PC-9 (cell line): ENCODE data around the gene C17orf100. TPM values are rescaled to one million over a fixed set of nuclear protein-coding genes. Genes with fewer than 3 reads are reported as not detected.

Experiments used
- BruUV-seq: library from RNA; stranded (reverse); fragments of 400-500 nt; replicated peaks from 2 replicates; lab custom pipeline; 2021; lab: Mats Ljungman, UMichigan
- CTCF ChIA-PET: fragments of 300-600 bp; sonication (Branson Sonifier 250); formaldehyde crosslinking; loops from one replicate; lab custom pipeline; 2022; ENCODE audit warnings: antibody characterized with exemption; lab: Charles Lee
- POLR2A ChIA-PET: fragments of 300-600 bp; sonication (Branson Sonifier 250); formaldehyde crosslinking; loops from one replicate; lab custom pipeline; 2022; ENCODE audit warnings: antibody characterized with exemption; ENCODE audit not compliant: unreplicated experiment; lab: Charles Lee
- DNase-seq, 2 experiments: peaks; one replicate each; pipeline versions ENCODE4 v3.0.0 to v3.0.0-alpha.2; 2015 to 2022; ENCODE audit warnings: mixed read lengths in 1 of 2
- H2AFZ ChIP-seq: fragments of 200-600 bp; sonication (generic); 2 replicates; pipeline ENCODE4 v1.8.1; 2017; ENCODE audit warnings: antibody characterized with exemption
- H3F3A ChIP-seq: fragments of 200-600 bp; sonication (generic); 2 replicates; pipeline ENCODE4 v1.8.1; 2017; ENCODE audit warnings: antibody characterized with exemption, mild to moderate bottlenecking, low read depth; ENCODE audit not compliant: insufficient read depth
- H3K27ac ChIP-seq: fragments of 200-600 bp; sonication (generic); 2 replicates; pipeline ENCODE4 v1.6.1; 2016; ENCODE audit warnings: mixed run types
- H3K27me3 ChIP-seq: fragments of 200-600 bp; sonication (generic); 2 replicates; pipeline ENCODE4 v1.6.1; 2016; ENCODE audit warnings: low read depth, mixed run types; ENCODE audit not compliant: insufficient read depth
- H3K36me3 ChIP-seq: fragments of 200-600 bp; sonication (generic); 2 replicates; pipeline ENCODE4 v1.6.1; 2016; ENCODE audit warnings: low read depth, mixed run types
- H3K4me1 ChIP-seq: fragments of 200-600 bp; sonication (generic); replicated peaks from 2 replicates; pipeline ENCODE4 v1.6.1; 2016; ENCODE audit warnings: mixed run types; ENCODE audit not compliant: insufficient read depth
- H3K4me2 ChIP-seq: fragments of 200-600 bp; sonication (generic); 2 replicates; pipeline ENCODE4 v1.6.1; 2017; ENCODE audit warnings: mixed run types
- H3K4me3 ChIP-seq: fragments of 200-600 bp; sonication (generic); 2 replicates; pipeline ENCODE4 v1.6.1; 2016; ENCODE audit warnings: mixed run types
- H3K79me2 ChIP-seq: fragments of 200-600 bp; sonication (generic); 2 replicates; pipeline ENCODE4 v1.6.1; 2017; ENCODE audit warnings: low read depth, mixed run types
- H3K9me2 ChIP-seq: fragments of 200-600 bp; sonication (generic); 2 replicates; pipeline ENCODE4 v1.8.1; 2017; ENCODE audit warnings: mild to moderate bottlenecking; ENCODE audit not compliant: insufficient read depth
- H3K9me3 ChIP-seq: fragments of 200-600 bp; sonication (generic); 2 replicates; pipeline ENCODE4 v1.8.1; 2016; ENCODE audit warnings: low read depth; ENCODE audit not compliant: insufficient read depth
- H4K20me1 ChIP-seq: fragments of 200-600 bp; sonication (generic); 2 replicates; pipeline ENCODE4 v1.8.1; 2017; ENCODE audit not compliant: insufficient read depth
- CTCF ChIP-seq: fragments of 200-600 bp; sonication (generic); conservative IDR thresholded peaks from 2 replicates; pipeline ENCODE4 v1.6.1; 2017; ENCODE audit warnings: mixed run types, antibody characterized with exemption, mild to moderate bottlenecking, moderate library complexity
- EZH2 ChIP-seq: fragments of 200-600 bp; sonication (generic); IDR thresholded peaks from 2 replicates; pipeline ENCODE4 v1.8.0; 2017; ENCODE audit warnings: antibody characterized with exemption, low read depth
- intact Hi-C: fragments of 100-400 bp; cut with micrococcal nuclease; formaldehyde crosslinking; loops from one replicate; pipeline ENCODE4 v1.10.0; 2022; ENCODE audit not compliant: unreplicated experiment
- total RNA-seq: library from RNA; stranded (reverse); gene quantifications from 2 replicates; pipeline ENCODE4 v1.2.3, GENCODE V29; 2021

The C17orf100 gene
- total RNA-seq, 1 experiment from 2014 or later, result 4.4 TPM

- H3K9me2 ChIP-seq, result no peaks in the 10 kb centered on the region
- no peak overlapping the region for H3K4me3 ChIP-seq
- H3F3A ChIP-seq, result no peaks in the 10 kb centered on the region
- H3K27me3 ChIP-seq, result no peaks in the 10 kb centered on the region
- H3K4me1 ChIP-seq, result no peaks in the 10 kb centered on the region
- peak in 1 of 2 experiments; percentile 31 for DNase-seq
- intact Hi-C loops, result no loop called here
- ChIA-PET POLR2A (no interaction called here), CTCF (no interaction called here)
- no peak overlapping the region for H3K27ac ChIP-seq
- H3K79me2 ChIP-seq, result no peaks in the 10 kb centered on the region
- no TSS peak for BruUV-seq
- no peak overlapping the region for H2AFZ ChIP-seq
- H3K9me3 ChIP-seq, result no peaks in the 10 kb centered on the region
- no peaks in the 10 kb centered on the region for H4K20me1 ChIP-seq
- H3K36me3 ChIP-seq, result no peaks in the 10 kb centered on the region
- H3K4me2 ChIP-seq, result no peak overlapping the region
- TF ChIP-seq EZH2, result no peak
- TF ChIP-seq CTCF, result no peak
Measured at GRCh38 chr17:6683081-6683684, 31.6 kb downstream of the C17orf100 start.

- Histone ChIP-seq H3K27me3 (no peaks in the 10 kb centered on the region), H3K9me2 (no peaks in the 10 kb centered on the region), H3K27ac (no peak overlapping the region), H3K4me1 (no peaks in the 10 kb centered on the region), H3F3A (no peaks in the 10 kb centered on the region), H3K79me2 (no peaks in the 10 kb centered on the region), H3K4me3 (no peak overlapping the region), H2AFZ (no peak overlapping the region), H3K9me3 (no peaks in the 10 kb centered on the region), H3K4me2 (no peak overlapping the region), H4K20me1 (no peaks in the 10 kb centered on the region), H3K36me3 (no peaks in the 10 kb centered on the region)
- ChIA-PET CTCF (no interaction called here), POLR2A (no interaction called here)
- no TSS peak for BruUV-seq
- DNase-seq, result peak in 1 of 2 experiments; percentile 31
- TF ChIP-seq EZH2 (no peak), CTCF (no peak)
- intact Hi-C loops, result no loop called here
Measured at GRCh38 chr17:6683730-6684459, 32.3 kb downstream of the C17orf100 start.

- H3K9me2 ChIP-seq, result no peaks in the 10 kb centered on the region
- no peak overlapping the region for H3K27ac ChIP-seq
- H3K9me3 ChIP-seq, result no peaks in the 10 kb centered on the region
- no peaks in the 10 kb centered on the region for H3F3A ChIP-seq
- no peak overlapping the region for H3K4me3 ChIP-seq
- no peaks in the 10 kb centered on the region for H3K27me3 ChIP-seq
- H2AFZ ChIP-seq, result no peak overlapping the region
- H3K4me2 ChIP-seq, result no peak overlapping the region
- DNase-seq, result peak in 1 of 2 experiments; percentile 5
- no peaks in the 10 kb centered on the region for H3K79me2 ChIP-seq
- POLR2A ChIA-PET, result no interaction called here
- intact Hi-C loops, result no loop called here
- no peaks in the 10 kb centered on the region for H4K20me1 ChIP-seq
- no TSS peak for BruUV-seq
- H3K4me1 ChIP-seq, result no peaks in the 10 kb centered on the region
- CTCF ChIA-PET, result no interaction called here
- no peaks in the 10 kb centered on the region for H3K36me3 ChIP-seq
- TF ChIP-seq EZH2, result no peak
- TF ChIP-seq CTCF, result no peak
Measured at GRCh38 chr17:6684460-6684783, 32.9 kb downstream of the C17orf100 start.
